GM21447 (cell line): ENCODE data around the gene TAF4B.
"Not testable (repeated sequence)": the region's sequence is repeated elsewhere in the genome, so short reads cannot be mapped to it uniquely, and the experiment has no call there.

ENCODE experiments used
- ATAC-seq: cut with Tn5 transposase; IDR thresholded peaks from one replicate; pipeline ENCODE4 v1.9.1; 2021; ENCODE audit not compliant: unreplicated experiment

Gene TAF4B

DNA sequence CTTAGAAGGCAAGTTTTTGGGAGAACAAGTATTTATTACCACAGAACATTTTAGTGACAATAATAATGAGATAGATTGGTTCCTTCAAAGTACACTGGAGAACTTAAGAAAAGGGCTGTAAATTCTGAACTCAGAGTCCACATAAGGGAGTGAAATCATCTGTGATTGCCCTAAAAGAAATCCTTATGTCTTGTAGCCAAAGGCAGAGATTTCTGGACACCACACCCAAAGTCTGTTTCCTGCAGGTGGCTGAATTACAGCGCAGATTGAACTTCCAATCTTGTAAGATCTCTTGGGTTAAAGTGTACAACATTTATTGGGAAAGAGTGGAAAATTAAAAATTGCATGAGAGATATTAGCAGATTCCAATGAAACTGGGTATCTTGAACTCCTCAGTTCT is 143.8 kb downstream of the TAF4B start:
- ATAC-seq, result no peak

DNA sequence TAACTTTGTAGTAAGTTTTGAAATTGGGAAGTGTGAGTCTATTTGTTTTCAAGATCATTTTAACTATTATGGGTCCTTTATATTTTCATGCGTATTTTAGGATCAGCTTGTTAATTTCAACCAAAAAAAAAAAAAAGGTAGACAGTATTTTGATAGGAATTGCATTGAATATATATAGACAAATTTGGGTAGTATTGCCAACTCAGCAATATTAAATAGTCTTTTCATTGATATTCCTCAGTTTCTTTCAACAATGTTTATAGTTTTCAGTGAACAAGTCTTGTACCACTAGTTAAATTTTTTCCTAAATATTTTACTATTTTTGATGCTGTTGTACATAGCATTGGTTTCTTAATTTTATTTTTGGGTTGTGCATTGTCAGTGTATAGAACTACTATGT is 149.9 kb downstream of the TAF4B start:
- ATAC-seq, result no peak

DNA sequence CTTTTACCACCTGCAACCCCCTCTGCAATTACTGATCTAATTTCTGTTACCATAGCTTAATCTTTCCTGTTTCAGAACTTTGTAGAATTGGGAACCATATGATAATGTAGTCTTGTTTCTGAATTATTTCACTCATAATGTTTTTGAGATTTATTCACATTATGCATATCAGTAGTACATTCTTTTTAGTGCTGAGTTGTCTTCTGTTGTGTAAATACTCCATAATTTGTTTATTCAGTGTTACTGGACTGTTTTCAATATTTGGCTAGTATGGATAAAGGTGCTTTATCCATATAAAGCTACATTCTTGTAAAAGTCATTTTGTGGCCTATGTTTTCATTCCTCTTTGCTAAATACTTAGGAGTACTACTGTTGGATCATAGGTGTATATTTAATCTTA is 152.5 kb downstream of the TAF4B start:
- no peak for ATAC-seq

DNA sequence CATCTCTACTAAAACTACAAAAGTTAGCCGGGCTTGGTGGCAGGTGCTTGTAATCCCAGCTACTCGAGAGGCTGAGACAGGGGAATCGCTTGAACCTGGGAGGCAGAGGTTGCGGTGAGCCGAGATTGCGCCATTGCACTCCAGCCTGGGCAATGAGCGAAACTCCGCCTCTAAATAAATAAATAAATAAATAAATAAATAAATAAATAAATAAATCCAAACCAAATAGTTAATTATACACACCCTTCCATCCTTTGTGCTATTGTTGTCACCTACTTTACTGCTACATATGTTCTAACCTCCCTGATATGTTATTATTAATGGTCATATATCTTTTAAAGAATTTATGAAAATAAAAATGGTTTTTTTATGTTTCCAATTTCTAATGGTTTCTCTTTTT is 155.3 kb downstream of the TAF4B start:
- ATAC-seq, result not testable (repeated sequence)

DNA sequence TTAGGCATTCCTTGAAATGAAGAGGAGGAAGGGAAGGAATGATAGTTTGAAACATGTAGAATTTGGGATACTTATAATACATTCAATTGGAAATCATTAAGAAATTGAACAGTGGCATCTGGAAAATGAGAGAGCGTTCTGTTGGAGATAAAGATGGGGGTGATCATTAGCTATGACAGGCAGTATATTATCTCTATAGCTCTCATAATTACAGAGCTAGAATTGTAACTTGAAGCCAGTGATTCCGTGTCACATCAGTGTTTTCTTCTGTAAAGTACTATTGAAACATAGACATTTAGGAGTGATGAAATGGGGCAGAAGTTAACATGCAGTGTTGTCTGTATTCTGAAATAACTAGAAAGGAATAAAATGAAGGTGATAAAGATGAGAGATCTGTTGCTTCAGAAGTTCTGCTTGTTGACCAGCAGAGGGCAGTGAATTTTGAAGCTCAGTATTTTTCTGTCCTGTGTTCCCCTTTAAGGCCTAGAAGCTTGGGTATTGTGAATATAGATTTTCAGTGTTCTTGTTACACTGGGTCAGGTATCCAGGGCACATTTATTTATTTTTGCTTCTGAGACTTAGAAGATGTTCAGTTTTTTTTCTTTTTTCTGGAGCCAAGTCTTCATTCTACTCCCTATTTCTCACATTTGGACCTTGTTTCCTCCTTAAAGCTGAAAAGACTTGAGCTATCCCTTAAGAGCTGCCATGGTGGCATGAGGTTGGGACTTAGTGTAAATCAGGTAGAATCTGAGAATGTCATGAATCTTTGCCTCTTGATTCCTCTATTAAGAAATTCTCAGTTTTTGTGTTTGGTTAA is 157.4 kb downstream of the TAF4B start:
- ATAC-seq, result no peak

DNA sequence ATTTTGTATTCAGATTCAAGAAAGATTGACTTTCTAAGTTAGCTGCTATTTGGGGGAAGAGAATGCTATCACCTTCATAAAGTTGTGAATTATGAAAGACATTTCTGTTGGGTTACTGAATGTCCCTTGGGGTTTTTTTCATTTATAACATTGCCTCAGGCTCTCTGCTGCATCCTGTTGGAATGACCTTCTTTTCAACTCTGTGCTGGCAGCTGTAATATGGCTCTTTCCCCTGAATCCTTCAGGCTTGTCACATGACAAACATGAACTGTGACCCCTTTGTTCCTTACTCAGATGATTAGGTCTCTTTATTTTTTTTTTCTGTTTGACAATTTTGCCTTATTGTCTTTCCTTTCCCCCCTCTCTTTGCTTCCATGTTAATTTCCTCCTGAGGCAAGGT is 159.8 kb downstream of the TAF4B start:
- no peak for ATAC-seq

DNA sequence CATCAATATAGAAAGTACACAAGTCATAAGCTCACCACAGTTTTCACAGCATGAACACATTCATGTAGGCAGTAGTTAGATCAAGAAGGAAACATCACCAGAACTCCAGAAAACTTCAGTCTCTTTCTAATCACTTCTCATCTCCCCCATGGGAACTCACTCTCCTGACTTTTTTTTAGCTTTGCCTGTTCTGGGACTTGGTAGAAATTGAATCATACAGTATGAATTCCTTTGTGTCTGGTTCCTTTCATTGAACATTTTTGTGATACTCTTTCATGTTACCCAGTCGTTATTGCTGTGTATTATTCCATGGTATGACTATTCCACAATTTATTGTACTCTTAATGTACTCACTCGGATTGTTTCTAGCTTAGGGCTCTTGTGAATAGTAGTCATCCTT is 160.2 kb downstream of the TAF4B start:
- no peak for ATAC-seq

DNA sequence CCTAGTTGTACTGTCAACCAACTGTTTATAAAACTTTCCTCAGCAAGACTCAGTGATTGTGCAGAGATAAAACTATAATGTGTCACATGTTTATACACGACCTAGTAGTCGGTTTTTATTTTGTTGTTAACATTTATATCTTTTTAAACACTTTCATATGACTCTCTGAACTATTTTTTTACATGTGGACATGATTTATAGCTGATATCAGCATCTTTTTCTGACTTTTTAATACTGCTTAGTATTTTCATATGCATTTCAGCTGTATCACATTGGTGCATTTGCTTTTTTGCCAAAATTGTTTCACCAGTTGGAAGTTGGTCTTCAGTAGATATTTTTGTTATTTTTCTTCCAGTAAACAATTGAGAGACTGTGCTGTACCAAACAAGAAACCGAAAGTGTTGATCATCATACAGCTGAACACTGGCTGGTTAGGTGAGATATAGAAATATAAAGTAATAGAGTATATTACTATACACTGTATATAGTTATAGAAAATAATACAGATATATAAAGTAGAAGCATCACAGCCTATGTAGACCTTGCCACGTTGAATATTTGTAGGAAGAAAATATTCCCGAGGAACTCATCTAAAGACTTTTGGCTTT is 167.9 kb downstream of the TAF4B start:
- ATAC-seq, result no peak

DNA sequence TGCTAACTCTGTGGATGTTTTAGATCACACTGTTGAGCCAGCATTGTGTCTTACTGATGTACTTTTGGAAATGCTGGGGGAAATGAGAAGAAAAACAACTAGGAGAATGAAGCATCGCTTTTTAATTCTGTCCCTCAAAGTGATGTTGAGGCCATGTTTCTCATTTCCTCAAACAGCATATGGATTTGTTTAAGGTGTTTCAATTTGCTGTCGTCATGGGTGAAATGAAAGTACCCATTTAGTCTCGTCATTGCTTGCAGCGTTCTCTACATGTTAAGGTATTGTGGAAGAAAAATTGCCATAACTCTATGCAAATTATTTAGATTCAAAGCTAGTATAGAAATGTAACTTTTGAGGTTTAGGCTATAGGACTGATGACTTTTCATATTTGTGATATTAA is 170.8 kb downstream of the TAF4B start:
- no peak for ATAC-seq

DNA sequence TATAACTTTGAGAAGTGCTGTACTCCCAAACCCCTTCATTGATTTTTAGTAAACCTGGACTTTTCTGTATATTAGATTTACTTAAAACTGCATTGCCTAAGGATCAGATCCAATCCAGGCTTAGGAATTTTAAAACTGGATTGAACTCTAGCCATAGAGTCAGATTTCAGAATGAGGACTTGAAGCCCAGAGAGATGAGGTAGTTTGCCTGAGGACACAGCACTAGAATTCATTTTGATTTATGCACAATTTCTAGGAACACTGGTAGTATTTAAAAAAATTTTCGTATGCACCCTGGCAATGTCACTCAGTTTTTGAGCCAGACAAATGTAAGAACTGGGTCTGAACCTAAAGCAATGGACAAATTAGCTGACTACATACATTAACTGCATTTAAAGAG is 177.2 kb downstream of the TAF4B start:
- no peak for ATAC-seq

DNA sequence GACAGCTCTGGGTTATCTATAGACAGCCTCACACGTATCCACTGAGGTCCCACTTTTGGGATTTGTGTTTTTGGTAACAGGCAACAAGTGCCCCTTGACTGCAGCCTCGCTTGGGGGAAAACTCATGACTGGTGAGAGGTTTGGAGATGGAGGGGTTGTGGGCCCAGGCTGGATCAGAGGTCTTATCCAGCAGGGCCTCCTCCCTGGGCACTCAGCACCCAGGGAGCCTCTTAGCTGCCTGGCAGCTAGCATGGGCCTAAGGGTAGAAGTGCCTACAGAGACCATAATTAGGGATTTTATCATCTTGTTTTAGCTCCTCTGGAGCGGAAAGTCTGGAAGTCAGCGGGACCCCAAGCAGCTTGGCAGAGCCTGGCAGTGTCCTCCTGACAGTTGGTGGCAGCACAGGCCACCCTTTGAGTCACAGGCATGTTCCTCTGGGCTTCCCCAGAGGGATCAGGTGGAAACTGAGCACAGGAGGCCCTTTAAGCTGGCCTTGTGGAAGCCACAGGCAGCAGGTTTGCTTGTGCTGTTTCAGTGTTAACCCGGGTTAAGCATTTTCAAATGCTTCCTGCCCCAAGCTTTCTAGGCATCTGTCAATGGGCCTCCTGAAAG is 179.1 kb downstream of the TAF4B start:
- ATAC-seq, result peak; percentile 89

DNA sequence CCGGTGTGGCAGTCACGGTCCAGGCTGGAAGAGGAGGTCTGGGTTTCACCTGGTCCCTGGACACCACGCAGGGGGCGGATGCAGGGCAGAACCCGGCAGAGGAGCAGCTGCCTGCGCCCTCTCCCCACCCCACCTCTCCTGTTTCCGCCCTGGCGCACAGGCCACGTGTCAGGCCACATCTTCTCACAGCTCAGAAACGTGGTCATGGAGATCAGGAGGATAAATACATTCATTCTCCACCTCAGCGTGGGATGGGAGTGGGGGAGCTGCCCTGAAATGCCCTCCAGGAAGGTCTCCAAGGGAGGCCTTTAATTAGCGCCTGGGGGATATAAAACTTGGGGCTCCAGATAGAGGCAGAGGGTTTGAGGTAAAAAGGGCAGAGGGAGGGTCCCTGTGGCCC is 180.1 kb downstream of the TAF4B start:
- no peak for ATAC-seq

DNA sequence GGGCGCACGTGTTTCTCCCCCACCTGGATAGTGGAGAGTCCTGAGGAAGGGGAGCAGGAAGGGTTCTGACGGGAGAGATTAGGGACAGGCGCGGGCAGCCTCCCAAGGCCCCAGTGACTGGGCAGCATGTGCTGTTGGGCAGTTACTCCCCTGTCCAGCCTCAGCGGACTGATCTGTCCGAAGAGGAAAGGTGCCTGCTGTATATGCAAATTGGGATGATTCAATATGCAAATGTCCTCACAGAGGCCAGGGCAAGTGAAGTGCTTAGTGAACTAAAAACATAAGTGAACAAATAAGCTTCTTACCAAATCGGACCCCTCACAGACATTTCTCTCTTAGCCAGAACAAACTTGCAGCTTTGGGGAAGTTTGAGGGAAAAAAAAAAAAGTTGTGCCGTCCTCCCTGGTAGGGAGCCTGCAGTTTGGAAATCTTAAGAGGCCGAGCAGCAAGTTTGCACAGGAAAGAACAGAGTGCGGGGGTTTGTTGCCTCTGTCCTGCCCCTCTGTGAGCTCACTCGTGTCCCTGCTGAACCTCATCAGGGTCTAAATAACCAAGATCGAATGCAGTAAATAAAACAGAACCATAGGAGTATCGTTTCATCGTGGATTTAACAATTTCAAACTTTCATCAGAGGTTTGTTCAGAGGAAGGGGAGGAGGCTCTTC is 180.7 kb downstream of the TAF4B start:
- no peak for ATAC-seq

DNA sequence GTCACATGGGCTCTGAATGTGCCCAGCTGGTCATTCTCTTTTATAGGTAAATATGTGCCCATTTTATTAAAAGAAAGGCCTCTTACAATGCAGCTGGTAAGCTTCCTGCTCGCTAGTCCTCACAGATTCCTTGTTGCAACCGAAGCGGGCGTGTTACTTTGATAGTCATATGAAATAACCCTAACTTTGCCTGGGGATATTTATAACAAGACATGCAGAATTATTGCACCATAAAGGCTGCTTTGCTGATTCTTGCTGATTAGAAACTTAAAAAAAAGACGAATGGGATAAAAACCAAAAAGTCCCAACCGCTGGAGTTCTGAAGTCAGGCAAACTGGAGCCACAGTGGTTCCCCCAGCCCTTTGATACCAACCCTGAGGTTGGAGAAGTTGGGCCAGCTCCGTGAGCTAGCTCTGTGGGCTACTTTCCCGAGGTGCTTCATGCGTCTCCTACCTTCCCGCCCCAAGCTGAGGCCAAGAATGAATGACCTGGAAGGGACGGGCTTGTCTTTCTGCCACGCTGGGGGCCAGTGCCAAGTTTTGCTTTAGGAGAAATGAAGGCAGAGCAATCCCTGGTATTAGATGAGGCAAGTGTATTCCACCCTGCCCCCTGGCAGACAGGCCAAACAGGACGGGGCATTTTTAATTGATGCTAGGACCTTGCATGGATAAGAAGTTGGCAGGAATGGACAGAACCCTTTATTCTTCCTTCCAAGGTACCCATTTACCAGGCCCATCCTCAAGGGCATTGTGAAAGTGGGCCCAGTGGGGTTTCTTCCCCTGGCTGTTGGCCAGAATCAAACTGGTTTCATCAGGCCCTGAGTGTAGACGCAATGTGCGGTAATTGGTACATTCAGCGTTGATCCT is 181.7 kb downstream of the TAF4B start:
- ATAC-seq, result no peak

DNA sequence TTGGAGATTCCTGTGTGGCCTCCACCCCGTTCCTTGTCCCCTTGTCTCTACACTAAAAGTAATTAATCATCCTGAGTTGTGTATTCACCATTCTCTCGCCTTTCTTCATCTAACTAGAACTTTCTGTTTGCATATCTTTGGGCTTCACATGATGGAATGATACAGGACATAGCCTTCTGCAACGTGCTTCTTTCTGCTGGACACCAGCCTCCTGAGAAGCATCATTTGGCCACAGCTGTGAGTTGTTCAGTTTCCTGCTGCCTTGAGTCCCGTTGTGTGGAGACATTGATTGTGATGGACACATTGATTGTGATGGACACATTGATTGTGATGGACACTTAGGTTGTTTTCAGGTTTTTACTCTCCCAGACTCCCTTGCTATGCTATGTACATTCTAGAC is 182.8 kb downstream of the TAF4B start:
- no peak for ATAC-seq

DNA sequence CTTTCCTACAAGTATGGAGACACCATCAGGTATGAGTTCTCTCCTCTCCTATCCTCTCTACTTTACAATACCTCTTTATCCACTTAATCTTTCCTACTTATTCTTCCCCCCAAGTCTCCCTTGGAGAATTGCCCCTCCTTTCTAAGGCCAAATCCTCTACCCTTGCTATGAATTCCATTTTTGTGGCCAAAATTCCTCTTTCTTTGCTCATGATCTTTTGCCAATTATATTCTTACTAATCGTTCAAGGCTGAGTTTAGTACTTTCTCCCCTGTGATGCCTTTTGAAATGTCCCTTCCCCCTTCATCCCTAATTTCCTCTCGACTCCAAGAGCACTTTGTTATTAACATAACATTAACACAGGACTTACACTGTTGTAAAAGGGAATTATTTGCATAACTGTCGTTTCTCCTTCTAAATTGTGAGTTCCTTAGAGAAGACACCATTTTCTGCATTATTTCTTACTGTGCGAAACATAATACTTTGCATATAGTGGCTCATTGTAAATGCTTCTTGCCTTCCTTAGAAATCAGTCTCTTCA is 188.7 kb downstream of the TAF4B start:
- no peak for ATAC-seq

DNA sequence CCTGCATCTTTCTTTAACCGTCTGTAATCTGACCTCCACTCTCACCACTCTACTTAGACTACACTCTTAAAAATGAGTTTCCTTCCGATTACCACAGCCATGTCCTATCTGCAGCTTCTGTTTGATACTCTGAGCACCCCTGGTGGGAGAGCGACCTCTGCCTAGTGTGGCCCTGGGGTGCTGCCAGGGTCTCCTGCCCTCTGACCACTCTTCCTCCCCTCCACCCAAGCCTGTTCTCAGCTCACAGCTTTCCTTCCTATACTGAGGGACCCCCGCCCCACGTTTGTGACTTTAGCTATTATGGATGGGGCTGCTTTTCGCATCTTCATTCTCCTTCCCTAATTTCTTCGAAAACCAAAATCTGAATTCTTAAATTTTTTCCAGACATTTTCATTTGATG is 189.4 kb downstream of the TAF4B start:
- no peak for ATAC-seq

DNA sequence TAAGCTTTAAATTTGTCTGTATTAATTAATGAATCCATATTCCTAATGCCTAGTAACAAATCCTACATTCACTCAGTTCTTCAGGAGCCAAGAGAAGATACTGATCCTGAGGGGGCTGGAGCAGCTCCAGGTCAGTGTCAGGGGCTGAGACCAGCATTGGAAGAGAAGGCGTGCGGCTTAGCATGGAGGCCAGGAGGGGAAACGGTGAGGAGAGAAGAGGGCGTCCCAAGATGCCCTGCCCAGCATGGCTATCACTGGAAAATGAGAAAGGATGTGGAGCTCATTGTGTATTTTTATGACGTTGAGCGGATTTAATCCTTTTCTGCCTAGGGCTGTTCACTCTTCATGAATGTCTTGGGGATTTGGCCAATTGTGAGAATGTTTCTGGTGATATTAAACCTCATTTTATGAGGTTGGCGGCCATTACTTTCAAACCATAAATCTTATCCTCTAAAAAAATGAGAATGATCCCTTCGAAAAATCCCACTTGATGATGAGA is 190.5 kb downstream of the TAF4B start:
- ATAC-seq, result no peak

DNA sequence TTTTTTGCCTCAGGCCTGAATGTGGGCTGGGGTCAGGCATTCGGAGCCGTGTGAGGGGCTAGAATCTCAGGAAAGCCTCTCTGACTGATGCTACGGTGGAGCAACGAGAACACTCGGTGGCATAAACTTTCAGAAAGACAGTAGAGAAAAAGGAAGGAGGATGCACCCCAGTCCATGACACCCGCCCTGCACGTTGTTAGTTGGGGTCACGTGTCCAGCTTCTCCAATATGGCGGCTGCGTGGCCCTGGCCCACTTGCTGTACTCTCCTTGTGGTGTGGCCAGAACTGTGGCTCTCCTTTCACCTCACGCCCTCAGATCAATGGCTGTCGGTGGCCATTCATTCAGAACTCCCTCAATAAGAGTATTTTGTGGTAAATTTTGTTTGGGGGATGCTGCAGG is 190.9 kb downstream of the TAF4B start:
- ATAC-seq, result no peak

DNA sequence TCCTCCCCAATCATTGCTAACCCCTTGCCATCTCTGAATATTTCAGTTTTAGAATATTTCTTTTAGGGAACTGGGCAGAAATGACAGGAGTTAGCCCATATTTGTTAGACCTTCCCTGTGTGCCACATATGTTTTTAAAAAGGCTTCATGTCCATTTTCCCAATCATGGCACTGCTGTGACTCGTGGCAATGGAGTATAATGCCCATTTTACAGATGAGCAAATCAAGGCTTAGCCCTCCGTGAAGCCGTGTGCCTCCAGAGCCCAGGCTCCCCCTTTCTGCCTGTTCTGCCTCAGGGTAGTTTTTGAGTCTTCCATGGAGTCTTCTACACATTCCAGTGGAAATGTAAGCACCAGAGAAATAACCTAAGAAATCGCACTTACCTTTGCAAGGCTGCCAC is 192.0 kb downstream of the TAF4B start:
- no peak for ATAC-seq
